GM21423 (cell line): ENCODE results near the gene ABCA7.
A peak's percentile ranks its signal among the peaks of the same experiment; 100 is the strongest.

Experiments used
- ATAC-seq: cut with Tn5 transposase; IDR thresholded peaks from one replicate; pipeline ENCODE4 v1.9.1; 2021; ENCODE audit warnings: mild to moderate bottlenecking, moderate library complexity; ENCODE audit not compliant: unreplicated experiment

ABCA7 gene

GRCh38 chr19:1039646-1040475, at the start of gene ABCA7:
ABCA7 (plus strand) TSS chr19:1040107; CDS start chr19:1041362, 1,255 bp downstream.
- peak; percentile 71 for ATAC-seq

DNA sequence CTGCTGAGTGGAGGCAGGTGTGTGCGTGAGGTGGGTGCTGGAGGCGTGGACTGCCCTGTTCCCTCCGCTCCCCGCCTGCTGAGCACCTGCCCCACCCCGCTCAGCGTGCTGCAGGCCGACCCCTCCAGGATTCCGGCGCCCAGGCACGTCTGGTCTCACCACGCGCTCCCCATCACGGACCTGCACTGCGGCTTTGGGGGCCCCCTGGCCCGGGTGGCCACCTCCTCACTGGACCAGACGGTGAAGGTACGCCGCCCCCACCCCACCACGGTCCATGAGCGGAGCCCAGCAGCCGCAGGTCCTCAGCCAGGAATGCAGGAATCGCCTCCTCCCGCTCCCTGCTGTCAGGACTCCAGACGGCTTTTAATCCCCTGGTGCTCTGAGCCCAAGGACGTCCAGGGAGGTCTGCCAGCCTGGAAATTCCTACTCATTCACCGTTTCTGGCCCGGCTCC, 49.8 kb upstream of the ABCA7 start:
- ATAC-seq: no peak

- ATAC-seq: no peak
Measured at GRCh38 chr19:990746-991145, 49.2 kb upstream of the ABCA7 start.

- ATAC-seq: no peak
Measured at GRCh38 chr19:991174-991931, 48.6 kb upstream of the ABCA7 start.

DNA sequence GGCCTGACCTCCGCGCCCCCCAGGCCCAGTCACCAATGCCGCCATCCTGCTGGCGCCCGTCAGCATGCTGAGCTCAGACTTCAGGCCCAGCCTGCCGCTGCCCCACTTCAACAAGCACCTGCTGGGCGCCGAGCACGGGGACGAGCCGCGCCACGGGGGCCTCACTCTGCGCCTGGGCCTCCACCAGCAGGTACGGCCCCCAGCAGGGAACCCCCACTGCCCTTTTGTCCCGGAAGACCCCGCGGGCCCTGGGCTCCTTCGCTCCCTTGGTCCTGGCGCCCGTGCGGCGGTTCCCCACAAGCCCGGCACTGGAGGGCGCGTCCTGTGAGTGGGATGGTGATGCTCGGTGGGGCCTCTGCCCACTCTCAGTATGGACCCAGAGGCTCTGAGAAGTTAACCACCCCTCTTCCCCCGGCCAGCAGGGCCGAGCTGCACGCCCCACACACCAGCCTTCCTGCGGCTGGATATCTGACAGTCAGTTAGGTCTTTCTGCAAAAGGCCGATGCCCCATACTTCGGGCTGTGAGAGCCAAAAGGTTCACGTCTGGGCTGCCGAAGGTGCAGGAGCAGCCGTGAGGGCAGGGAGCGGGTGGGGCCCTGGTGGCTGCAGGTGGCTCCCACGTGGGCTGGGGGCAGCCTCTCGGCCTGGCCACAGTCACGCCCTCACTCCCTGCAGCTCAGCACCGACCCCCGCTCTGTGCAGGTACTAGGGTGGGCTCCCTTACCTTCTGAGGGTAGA, 47.8 kb upstream of the ABCA7 start:
- ATAC-seq: no peak

DNA sequence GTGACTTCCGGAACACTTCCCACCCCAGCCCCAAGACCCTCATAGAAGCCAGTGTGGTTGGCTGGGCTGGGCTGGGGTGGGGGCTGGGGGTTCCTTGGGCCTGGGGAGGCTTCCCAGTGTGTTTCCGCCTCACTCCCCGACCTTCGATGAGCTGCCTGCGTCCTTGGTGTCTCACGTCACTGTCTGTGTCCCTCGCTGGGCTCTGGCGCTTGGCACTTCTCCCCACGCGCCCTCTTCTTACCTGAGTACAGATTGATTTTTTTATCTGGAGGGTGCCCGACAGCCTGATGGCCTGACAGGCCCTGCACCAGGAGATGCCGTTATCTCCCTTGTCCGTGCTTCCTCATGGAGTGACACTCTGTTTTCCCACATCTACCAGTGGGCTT, 47.2 kb upstream of the ABCA7 start:
- no peak for ATAC-seq

- ATAC-seq: no peak
Measured at GRCh38 chr19:993361-993830, 46.5 kb upstream of the ABCA7 start.

- ATAC-seq: no peak
Measured at GRCh38 chr19:993831-994393, 46.0 kb upstream of the ABCA7 start.

DNA sequence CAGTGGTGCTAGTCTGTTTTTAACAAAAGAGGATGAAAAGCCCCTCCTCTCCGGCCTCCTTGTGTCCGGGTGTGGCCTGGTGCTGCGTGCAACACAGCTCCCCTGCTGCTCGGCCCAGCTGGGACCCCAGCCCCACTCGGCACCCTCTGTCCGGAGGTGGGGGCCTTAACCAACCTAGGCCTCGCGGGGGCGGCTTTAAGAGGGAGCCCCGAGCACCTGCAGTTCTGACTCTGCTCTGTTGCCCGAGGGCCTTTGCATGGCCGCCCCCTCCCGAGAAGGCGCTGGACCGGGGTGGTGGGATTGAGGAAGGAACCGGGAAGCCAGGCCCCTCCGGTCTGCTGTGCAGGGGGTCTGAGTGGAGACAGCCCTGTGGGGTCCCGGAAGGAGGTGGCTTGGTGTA, 45.4 kb upstream of the ABCA7 start:
- no peak for ATAC-seq

DNA sequence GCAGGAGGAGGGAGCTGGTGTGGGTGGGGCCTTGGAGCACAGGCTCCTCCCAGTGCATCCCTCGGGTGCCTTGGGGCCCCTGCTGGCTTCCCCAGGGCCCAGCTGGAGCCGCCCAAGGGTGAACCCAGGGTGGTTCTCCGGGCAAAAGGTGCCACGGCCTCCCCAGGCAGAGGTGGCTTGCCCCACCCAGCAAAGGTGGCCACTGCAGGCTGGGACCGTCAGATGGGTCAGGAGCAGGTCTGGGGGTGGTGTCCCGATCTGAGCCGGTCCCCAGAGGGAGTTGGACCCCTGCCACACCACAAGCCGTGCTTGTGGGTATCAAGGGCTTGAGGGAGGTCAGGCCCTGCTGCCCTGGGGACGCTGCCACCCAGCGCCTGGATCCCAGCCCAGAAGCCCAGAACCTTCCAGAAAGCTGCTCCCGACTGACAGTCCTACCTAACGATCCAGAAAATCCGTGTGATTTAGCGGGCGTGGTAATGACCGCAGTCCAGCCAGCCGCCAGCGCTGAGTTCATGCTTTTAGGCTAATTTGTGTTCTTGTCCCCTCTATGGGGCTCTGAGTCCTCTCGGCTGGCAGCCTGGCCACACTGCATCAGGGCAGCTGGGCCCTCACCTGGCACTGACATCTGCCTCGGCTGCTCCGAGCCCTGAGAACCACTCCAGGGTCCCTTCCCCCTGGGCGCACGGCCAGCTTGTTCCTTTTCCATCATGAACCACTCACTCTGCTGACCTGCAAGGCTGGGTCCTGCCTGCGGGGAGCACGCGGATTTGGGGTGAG, 44.7 kb upstream of the ABCA7 start:
- no peak for ATAC-seq

DNA sequence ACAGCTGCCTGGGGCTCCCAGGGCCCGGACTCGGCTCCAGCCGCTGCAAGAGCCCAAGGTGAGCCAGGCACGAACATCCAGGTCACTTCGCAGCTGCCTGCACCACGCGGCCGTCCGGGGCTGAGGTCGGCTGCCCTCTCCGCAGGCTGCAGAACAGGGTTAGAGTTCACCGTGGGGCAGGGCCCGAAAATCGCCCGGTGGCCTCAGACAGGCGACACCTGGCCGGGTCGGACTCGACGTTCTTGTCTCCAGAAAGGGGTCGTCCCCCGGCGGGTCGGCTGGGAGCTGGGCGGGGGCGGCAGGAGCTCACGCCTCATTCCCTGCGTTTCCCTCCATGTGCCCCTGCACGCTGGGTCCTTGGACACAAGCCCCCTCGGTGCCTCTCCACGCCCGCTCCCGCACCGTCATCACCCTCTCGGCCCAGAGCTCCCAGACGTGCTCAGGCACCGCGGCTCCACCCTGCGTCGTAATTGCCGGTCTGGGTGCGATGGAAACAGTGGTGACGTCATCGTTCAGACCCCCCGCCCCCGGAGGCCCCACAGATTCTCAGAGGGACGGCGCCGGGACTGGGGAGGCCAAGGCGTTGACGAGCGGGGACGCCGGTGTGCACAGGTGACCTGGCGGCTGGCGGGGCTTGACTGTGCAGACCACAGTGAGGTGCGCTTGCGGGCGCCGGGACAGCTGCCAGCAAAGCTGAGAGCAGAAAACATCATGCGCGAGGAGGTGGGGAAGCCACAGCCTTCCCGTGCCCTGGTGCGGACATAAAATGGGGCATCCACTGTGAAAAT, 43.7 kb upstream of the ABCA7 start:
- no peak for ATAC-seq

GRCh38 chr19:998064-998463, 41.8 kb upstream of the ABCA7 start:
- no peak for ATAC-seq

- no peak for ATAC-seq
Measured at GRCh38 chr19:999379-999719, 40.6 kb upstream of the ABCA7 start.

DNA sequence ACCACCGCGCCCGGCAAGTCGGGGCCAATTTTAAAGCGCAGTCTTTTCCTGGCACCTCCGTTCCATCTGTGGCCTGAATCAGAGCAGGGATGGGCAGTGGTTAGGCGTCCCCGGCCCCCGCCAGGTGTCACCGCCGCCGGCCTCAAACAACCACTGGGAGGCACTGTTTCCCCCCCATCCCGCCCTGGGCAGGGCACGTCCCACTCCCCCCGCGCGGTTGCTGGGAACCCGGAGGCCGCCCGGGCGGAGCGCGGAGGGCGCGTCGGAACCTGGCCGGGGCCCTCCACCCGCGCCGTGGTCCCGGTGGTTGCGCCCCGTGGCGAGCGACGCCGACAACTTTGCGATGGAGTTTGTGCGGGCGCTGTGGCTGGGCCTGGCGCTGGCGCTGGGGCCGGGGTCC, 39.8 kb upstream of the ABCA7 start, which contains the start of gene GRIN3B:
GRIN3B (plus strand) TSS at position 325 of the 400 bp plus-strand sequence; CDS start at position 344, 19 bp downstream.
- no peak for ATAC-seq

DNA sequence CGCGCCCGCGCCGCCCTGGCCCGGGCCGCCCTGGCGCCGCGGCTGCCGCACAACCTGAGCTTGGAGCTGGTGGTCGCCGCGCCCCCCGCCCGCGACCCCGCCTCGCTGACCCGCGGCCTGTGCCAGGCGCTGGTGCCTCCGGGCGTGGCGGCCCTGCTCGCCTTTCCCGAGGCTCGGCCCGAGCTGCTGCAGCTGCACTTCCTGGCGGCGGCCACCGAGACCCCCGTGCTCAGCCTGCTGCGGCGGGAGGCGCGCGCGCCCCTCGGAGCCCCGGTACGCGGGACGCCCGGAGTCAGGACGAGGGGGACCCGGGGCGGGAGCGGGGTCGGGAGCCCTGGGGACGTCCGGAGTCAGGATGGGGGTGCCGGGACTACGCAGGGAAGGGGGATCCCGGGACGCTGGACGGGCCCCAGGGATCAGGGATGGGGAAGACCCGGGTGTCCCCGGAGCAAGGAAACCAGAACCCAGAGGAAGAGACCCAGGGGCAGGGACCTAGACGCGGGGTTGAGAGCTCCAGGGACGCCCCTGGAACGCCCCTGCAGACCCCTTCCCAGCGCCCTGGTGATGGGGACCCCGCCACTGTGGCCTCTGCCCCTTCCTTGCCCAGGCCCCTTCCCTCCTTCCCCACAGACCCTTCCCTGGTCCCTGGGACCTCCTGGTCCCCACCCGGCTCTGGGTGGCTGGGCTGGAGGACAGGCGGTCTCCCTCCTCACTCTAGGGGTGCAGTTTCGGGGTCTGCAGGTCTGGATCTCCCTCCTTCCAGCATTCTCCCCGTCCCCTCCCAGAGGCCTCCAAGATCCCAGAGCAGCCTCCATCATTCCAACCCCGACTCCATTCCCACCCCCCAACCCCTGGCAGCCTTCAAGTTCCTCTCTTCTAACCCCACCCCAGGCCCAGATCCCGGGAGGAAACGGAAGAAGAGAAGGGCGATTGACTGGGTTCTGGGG, 39.0 kb upstream of the ABCA7 start:
- no peak for ATAC-seq

GRCh38 chr19:1001538-1002166, 38.3 kb upstream of the ABCA7 start:
- no peak for ATAC-seq

GRCh38 chr19:1002600-1002999, 37.3 kb upstream of the ABCA7 start:
- no peak for ATAC-seq

- ATAC-seq: no peak
Measured at GRCh38 chr19:1003283-1003682, 36.6 kb upstream of the ABCA7 start.
